ENCODE results near the gene PRKAG2. TPM values are rescaled to one million over a fixed set of nuclear protein-coding genes. Genes with fewer than 3 reads are reported as not detected.
A peak's percentile ranks its signal among the peaks of the same experiment; 100 is the strongest.

Gene PRKAG2
- total RNA-seq, 1 donor from 2014 or later: 14.2 TPM

DNA sequence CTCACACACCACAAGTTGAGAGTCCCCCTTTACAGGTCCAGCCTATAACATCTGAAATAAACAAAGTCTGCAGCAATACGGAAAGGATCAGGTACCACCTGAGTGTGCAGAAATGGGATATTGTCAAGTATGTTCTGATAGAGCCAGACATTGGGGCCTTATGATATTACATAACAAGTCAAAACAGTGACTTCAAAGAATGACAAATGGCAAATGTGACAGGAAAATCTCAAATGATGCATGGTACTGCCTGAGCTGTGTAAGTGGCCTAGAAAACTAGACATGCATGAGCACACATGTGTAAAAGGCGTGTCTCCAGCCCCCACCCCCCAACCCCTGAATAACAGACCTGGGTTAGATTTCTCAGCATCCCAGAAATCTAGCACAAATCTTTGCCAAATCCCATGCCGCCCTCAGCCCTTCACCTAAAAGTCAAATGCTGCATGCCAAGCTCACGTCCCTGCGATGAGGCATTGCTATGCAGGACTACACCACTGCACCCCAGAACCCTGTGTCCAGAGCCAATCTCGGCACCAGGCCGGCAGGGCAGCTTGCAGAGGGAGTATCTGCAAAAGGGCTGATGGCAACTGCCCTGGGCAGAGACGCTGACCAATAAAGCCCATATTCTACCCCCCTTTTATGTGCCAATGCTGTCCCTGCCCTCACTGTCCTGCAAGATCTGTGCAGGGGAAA, 58.8 kb downstream of the PRKAG2 start:
- DNase-seq: no peak

DNA sequence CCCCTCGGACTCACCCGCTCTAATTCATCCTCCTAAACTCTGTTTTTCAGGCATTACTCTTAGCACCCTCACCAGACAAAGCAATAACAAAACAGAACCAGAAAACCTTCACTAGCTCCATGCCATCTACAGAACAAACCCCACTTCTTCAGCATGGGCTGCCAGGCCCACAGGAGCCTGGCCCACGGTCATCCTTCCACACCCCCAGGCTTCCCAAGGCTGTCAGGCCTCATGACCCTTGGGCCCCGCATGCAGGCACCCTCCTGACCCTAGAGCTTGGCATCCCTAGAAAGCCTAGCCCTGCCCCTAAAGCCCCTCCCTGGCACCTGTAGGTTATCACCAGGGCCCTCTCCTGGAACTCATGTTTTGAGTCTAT, 59.6 kb downstream of the PRKAG2 start:
- DNase-seq: no peak

DNA sequence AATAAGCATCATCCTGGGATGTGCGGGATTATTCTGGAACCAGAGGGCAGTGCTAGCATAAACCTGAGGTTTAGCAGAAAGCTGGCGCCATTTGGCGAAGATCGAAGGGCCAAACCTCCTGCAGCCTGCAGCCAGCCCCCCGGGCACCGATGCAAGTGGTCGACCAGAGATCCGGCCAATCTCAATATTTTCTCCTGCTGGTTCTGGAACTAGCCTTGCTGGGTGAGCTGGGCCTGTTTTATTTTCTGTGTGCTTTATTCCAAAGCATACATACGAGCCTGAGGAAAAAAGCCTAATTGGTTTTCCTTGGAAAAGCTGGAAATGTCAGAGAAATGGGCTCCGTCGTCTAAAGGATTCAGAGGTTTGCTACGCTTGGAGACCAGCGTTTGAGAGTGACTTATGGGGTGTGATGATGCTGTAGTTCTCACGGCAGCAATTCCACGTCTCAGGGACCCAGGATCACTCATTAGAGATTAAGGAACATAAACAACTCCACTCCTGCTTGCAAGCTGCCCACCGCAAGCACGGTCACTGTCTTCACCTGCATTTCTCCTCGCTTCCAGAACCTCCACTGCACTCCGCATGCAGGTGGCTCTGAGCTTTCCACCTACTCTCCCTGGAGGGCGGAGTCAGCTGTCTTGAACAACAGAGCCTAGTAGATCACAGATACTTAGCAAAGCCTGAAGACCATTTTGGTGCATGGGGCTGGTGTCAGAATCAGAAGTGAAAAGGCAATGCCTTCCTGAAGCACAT, 60.2 kb downstream of the PRKAG2 start:
- no peak for DNase-seq

DNA sequence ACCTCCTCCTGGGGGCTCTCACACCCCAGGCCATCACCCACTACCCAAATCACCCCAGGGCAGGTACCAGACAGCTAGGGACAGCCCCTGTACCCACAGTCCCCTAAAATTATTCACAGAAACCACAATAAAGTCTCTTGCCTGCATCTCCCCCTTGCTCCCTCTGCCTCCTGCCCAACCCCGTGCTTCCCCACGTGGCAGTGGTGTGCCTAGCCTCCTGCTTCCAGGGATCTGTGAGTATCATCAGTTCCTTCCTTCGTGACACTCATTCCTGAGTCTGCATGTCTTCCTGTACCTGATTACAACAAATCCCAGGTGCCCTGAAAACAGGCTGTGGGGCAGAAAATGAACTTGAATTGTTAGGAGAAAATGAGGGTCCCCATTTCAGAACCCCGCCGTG, 61.5 kb downstream of the PRKAG2 start:
- DNase-seq: no peak

DNA sequence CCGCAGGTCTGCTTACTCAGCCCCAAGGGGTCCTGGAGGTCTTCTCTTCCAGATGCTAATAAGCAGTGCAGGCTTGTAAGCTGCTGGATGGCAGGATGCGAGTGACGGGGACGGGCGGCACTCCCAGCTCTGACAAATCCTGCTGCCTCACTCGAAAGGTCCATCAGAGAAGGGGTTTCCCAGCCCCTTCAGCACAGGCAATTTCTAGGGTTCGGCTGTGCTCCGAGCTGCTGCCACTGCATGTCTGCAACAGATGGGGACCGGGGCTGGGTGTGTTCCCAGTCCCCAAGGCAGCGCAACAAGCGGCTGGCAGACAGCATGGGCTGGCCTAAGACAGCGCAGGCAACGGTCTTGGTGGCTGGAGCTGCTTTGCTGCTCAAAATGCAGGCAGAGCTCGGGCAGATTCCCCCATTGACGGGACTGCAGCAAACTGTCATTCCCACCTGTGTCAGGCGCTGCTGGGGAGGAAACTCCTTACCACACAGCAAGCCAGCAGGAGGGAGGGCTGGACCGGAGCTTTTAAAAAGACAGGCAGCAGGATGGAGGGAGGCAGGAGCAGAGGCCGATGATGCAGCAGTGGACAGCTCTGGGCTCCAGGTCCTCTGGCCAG, 62.4 kb downstream of the PRKAG2 start:
- peak; percentile 57 for DNase-seq

DNA sequence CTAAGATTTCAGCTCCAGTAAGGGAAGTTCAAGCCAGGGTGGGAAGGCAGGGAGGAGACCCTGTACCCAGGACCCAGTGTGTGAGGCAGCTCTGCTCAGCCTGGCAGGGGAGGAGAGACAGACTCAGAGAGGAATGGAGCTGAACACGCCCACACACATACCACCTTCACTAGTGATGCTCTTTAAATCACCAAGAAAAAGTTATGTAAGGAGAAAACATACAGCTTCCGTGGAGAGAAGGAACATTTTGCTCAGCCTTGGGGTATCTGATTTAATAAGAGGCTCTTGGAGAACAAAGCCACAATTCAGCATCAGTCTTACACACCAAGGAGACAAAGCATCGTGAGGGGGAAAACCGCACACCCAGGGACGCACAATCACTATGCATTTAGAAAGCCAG, 62.9 kb downstream of the PRKAG2 start:
- DNase-seq: no peak

DNA sequence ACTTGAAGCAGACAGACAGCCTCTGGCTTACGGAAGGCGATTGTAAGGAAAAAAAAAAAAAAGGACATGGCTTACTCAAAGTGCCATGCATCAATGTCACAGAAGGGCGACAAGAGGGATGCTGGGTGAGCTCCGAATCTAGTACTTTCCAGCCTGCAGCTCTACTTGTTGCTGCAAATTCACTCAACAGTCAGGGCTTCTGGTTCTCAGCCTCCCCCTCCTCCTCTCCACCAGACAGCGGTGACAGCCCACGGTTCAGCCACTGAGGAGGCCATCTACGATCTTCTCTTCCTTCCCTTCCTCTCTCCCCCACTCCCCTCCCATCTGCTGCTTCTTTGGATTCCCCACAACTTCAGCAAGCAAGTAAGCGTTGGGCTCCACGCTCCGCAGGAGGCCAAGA, 63.5 kb downstream of the PRKAG2 start:
- DNase-seq: no peak

DNA sequence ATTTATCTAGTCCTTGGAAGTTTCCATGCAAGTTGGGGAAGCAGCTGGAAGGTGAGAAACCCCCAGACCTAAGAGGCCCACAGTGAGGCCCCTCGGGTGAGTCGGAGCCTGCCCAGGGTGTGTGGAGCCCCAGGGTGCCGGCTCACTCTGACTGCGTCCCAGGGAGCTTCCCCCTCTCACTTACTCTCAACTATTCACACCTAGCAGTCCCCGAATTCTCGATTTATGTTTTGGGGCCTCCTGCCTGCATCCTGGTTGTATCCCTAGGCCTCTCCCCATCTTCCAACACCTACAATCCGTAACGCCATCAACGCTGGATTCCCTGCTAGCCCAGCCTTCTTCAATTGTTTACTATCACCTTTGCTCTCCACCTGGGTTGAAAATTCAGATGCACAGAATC, 63.9 kb downstream of the PRKAG2 start:
- DNase-seq: no peak

DNA sequence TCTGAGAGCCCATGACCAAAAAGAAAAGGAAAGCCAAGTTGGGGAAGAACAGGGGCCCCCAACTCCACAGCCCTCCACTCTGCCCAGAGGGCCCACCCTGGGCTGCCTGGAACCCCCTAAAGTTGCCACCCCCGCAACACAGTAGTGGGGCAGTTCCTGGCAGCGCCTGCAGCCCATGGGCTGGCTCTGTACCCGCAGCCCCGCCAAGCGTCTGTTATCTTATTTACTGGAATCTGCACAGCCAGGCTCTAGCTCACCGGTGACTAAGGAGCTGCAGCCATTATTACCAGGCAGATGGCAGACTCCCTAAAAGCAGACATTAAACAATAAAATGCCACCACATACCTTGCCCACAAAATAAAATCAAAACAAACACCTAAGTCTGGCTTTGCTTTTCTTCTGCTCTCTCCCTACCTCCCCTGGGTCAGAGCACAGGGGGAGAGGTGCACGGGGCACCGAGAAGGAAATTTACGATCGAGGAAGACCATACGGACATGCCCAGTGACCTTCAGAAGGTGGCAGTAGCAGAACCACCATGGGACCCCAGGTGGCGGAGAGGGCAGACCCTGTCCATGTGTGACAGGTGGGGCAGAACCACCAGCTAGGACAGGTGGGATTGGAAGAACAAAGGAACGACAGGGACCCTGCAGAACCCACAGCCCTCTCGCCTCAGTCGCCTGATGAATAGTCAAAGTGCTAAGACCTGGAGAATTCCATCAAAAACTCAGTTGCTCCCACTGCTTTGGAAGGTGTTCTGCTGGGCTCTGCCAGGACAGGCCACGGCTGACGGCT, 66.3 kb downstream of the PRKAG2 start:
- no peak for DNase-seq

DNA sequence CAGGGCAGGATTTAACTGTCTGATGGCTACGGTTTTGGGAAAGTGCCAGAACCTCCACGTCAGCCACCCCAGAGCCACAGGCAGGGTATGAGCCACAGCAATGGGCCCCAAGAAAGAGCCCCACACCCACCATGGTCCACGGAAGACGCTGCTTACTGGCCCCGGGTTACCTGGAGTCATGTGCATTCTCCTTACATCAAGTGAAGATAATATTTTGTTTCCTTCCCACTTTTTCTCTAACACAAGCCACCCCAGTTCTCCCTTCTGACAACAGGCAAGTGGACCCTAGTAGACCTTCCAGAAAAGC, 67.1 kb downstream of the PRKAG2 start:
- DNase-seq: no peak

DNA sequence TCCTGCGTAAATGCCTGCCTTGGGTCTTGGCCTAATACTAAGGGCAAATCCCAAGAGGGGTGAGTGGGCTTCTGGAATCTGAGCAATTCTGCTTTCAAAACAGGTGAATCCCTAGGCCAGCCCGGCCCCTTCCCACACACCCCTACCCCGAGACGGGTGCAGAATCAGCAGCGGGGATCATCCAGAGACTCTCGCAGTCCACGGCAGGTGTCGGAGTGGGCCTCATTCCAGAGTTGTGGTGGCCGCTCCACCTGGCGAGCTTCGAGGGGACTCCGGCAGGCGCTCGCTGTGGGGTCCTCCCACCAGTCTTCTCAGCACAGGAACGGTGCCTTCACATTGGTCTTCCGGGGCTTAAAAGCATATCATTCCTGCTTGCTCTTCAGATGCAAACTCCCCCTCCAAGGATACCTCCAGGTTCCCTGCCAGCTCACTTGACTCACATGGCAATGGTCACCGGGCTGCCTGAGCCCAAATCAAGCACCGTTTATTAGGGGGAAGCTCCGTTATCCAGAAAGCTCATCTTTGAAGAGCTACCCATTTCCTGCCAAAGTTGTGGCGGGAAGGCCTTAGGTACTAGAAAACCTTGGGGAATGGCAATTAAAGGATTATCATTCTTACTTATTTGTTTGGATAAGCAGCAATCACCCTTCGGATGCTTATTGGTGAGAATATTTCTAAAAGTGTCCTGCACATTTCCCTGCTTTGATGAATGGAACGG, 67.6 kb downstream of the PRKAG2 start:
- no peak for DNase-seq

DNA sequence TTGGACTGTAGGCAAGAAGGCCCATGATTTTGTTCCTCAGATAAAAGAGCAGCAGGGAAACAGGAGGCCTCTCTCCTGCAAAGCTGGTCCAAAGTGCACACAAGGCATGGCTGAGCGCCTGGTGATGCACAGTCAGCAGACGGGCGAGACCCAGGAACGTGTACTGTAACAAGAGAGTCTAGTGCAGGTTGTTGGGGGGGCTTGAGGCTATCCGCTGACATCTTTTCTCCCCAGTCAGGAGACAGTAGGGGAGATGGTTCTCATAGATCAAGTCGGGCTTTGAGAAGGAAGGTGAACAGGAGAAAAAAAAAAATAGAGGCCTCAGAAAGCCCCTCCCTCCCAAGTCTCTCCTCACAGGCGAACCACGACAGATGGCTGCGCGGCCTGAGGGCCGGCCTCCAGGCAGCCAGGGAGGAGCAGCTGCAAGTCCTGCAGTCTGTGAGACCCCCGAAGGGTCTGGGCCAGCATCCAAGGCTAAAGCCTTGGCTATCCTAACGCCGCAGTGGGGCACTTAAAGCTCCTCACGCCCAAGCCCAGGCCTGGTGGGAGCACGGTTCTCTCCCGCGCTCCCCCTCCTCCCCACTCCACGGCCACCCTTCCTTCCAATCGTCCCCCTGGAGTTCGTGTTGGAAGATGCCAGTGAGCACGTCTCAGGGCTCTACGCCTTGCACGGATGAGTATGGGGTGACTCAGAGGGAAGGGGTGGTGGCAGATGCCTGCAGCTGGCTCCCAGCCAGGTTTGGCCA, 68.3 kb downstream of the PRKAG2 start:
- peak; percentile 88 for DNase-seq

DNA sequence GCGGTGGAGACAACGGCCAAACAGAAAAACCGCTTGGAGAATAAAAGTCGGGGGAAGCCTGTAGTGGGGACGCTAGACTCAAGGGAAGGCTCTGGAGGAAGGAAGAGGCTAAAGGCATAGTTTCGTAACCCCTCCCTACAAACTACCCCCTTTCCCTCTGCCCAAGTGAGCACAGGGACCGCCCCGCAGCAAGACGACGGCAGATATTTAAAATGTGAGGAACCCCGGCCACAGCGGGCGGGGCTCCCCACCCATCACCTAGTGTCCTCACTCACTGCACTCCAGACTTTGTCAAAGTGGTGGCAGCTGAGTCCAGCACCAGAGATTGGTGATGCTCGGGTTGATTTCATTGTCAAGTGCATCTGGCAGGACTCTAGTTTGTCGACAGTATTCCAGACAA, 69.1 kb downstream of the PRKAG2 start:
- DNase-seq: no peak

DNA sequence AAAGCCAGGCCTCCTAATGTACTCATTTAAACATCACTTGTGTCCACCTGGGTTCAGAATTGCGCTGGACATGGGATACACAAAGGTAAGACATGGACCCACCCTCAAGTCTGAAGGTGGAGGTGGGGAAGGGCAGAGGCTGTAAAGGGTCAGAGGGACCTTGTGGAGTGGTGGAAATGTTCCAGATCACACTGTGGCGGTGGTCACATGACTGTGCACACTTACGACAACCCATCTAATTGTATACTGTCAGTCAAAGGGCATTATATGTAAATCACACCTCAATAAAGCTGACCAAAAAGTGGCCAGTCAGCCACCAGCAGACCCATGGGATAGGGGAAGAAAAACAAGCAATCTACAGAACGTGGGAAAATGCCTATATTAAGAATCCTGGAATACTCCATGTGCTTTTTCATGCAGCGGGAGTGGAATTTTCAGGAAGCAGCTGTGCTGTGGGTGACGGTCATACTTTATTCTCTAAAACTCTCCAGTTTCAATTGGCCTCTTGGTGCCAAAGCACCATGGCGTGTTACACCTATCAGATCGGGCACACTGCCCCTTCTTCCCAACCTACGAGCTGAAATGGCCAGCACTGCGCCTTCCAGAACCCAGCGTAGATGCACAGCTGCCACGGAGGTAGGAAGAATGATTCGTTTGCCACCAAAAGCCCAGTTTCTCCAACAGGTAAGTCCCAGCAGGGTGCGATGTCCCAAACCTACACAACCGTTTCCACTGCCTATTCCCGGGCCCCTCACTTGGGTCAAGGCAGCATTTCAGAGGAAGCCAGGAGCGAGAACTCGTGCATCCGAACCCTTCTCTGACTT, 69.8 kb downstream of the PRKAG2 start:
- peak; percentile 57 for DNase-seq

DNA sequence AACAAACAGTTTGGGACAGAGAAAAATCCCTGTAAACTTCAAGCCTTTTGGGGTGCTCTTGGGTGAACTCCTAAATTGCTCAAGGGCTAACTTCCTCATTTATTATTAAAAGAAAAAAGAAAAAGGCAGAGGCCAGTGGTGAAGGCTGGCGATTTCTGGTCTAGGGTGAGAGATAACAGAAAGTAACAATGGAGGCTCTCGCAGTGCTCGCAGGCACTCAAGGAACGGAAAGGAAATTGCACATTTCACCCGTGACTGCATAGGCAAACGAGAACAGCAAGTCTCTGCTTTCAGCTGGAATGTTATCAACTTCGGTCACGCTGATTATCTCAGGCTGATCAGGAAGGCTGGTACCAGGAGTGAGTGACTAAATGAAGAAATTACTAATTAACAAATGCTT, 70.7 kb downstream of the PRKAG2 start:
- peak; percentile 58 for DNase-seq

DNA sequence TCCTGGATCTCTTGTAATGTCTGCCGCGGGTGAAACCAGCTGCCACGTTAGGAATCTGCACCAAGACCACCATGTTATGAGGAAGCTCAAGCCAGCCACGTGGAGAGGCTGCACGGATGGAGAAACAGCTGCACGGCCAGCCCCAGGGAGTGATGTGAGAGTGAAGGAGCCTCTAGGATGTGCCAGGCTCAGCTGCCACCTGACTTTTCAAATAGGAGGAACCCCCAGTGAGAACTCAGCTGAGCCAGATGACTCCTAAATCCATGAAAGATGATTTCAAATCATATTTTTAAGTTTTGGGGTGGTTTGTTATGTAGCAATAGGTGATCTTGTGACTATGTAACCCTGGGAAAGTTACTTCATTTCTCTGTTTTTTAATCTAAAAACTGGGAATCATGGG, 71.7 kb downstream of the PRKAG2 start:
- no peak for DNase-seq

DNA sequence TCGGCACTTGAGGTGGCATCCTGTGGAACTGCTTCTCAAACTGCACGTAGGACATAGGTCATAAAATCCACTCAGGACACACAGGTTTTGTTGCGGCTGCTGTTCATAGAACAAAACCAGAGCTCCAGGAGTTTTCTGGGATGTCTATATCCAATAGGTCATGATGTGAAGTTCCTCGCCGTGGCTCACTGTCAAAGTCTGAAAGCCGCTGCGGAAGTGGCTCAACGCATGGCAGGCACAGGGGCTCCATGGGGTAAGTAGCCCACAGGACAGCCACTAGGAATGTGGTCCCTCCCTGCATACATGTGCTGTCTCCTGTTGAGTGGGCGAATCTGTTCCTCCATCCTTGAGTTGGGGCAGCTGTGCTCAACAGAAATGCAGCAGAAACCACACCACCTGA, 72.2 kb downstream of the PRKAG2 start:
- DNase-seq: no peak

DNA sequence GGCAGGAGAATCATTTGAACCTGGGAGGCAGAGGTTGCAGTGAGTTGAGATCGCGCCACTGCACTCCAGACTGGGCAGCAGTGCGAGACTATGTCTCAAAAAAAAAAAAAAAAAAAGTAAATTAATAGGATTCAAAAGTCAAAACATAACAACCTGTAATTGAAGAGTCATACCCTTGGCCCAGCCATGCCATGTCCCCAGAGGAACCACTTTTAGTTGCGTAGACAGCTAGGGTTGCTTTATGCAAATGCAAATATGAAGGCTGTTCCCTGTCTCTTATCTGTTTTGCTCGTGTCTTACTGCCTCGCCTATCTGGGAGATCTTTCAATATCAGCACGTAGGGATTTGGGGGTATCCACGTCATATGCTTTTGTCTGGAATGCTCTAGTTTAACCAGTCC, 73.1 kb downstream of the PRKAG2 start:
- DNase-seq: no peak

DNA sequence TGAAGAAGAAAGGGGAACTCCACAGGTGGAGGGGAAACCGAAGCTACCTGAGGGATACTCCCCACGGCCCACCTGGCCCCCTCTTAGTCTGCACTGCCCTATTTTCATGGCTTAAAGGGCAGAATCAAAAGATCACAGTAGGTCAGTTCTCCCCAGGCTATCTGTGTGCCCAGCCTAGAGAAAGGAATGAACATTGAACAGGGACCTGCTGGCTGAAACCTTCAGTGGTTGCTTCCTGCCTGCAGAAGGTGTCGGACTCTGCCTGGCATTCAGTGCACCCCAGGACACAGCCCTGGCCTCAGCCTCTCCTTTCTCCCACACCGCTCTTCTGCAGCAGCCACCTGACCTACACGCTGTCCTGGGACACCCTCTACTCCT, 74.5 kb downstream of the PRKAG2 start:
- DNase-seq: no peak

DNA sequence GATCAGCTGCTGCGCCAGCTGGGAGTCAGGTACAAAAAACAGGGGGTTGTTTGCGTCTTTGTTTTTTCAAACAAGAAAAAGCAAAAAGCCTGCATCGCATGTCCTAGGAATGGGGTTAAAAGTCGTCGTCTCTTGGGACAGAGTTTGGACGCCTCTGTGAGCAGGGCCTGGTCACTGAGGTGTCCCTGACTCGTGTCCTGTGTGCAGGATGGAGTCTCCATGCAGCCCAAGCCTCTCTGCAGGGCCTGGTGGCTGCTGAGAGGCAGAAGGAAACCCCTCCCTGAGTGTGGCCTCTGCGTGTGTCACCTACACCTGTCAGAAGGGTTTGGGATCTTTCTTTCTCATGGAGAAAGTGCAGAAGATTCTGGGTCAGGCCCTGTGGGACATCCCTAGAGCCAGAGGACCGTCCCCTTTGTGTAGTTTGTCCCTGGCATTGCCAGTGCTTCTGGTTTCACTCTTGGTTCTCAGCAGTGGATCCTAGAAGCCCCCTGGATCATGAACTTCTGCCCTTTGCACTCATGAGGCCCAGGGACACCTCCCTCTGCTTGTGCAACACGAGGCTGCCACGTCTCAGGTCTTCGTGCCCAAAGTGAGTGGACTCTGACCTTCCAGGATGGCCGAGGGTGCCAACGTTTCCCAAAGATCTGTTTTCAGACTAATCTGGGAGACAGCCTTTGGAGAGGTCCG, 75.0 kb downstream of the PRKAG2 start:
- no peak for DNase-seq
